Keratinocyte (primary cell): ENCODE measurements around the gene TMEM9. TPM values are rescaled to one million over a fixed set of nuclear protein-coding genes. Genes with fewer than 3 reads are reported as not detected.

Experiments
- DNase-seq: peaks from one replicate; pipeline ENCODE4 v3.0.0-alpha.2; 2011; ENCODE audit warnings: low read depth, missing footprints, low spot score
- FAIRE-seq: peaks from 2 replicates; lab custom pipeline; 2011; peaks lifted over from hg19 to GRCh38; lab: Jason Lieb, UNC
- H2AFZ ChIP-seq: 2 replicates; pipeline ENCODE4 v1.6.0; 2012; ENCODE audit warnings: low read length, control low read depth, inconsistent platforms; ENCODE audit not compliant: control insufficient read depth
- H3K27ac ChIP-seq: 2 replicates; pipeline ENCODE4 v1.5.1; 2011; ENCODE audit warnings: low read length; ENCODE audit not compliant: control insufficient read depth, insufficient read depth
- H3K27me3 ChIP-seq: 3 replicates; pipeline ENCODE4 v1.6.0; 2011; ENCODE audit warnings: low read length; ENCODE audit not compliant: control insufficient read depth, insufficient read depth; ENCODE audit errors: extremely low read depth
- H3K36me3 ChIP-seq, 2 experiments: 2 replicates in 1 of 2; 3 replicates in 1 of 2; pipeline ENCODE4 v1.5.1; 2011; ENCODE audit warnings: low read length in 2 of 2, mild to moderate bottlenecking in 1 of 2; ENCODE audit not compliant: control insufficient read depth in 2 of 2, insufficient read depth in 2 of 2; ENCODE audit errors: extremely low read depth in 1 of 2
- H3K4me1 ChIP-seq: 3 replicates; pipeline ENCODE4 v1.5.1; 2011; ENCODE audit warnings: low read length; ENCODE audit not compliant: control insufficient read depth, insufficient read depth; ENCODE audit errors: extremely low read depth
- H3K4me2 ChIP-seq: 3 replicates; pipeline ENCODE4 v1.6.0; 2011; ENCODE audit warnings: low read depth, low read length; ENCODE audit not compliant: control insufficient read depth, insufficient read depth; ENCODE audit errors: extremely low read depth
- H3K4me3 ChIP-seq, 3 experiments: fragments of 200-600 bp in 1 of 3; sonication (generic) in 1 of 3; 2 replicates in 2 of 3; 3 replicates in 1 of 3; pipeline ENCODE4 v1.5.1; 2011 to 2016; ENCODE audit warnings: low read length in 3 of 3, mild to moderate bottlenecking in 3 of 3, control low read depth in 2 of 3, inconsistent platforms in 1 of 3, low read depth in 1 of 3, mixed read lengths in 1 of 3, mixed run types in 1 of 3, moderate library complexity in 1 of 3; ENCODE audit not compliant: control insufficient read depth in 2 of 3, insufficient read depth in 2 of 3; ENCODE audit errors: extremely low read depth in 1 of 3
- H3K79me2 ChIP-seq: 2 replicates; pipeline ENCODE4 v1.6.0; 2012; ENCODE audit warnings: low read length; ENCODE audit not compliant: control insufficient read depth, insufficient read depth
- H3K9ac ChIP-seq: 3 replicates; pipeline ENCODE4 v1.6.0; 2011; ENCODE audit warnings: low read length; ENCODE audit not compliant: control insufficient read depth, insufficient read depth; ENCODE audit errors: extremely low read depth
- H3K9me1 ChIP-seq: 3 replicates; pipeline ENCODE4 v1.6.0; 2011; ENCODE audit warnings: low read length; ENCODE audit not compliant: control insufficient read depth, insufficient read depth; ENCODE audit errors: extremely low read depth
- H3K9me3 ChIP-seq: 2 replicates; pipeline ENCODE4 v1.5.1; 2012; ENCODE audit warnings: low read depth, low read length; ENCODE audit not compliant: control insufficient read depth
- H4K20me1 ChIP-seq: 3 replicates; pipeline ENCODE4 v1.6.0; 2011; ENCODE audit warnings: low read length; ENCODE audit not compliant: control insufficient read depth, insufficient read depth; ENCODE audit errors: extremely low read depth
- EZH2 ChIP-seq: IDR thresholded peaks from one replicate; pipeline ENCODE4 v1.6.1; 2012; ENCODE audit warnings: inconsistent platforms, mild to moderate bottlenecking, low read length, moderate library complexity
- dilution Hi-C: fragments of 300-500 bp; cut with MboI; formaldehyde crosslinking; loops from one replicate; pipeline ENCODE4 v1.7.0; 2020; ENCODE audit warnings: low sequenced_read_pairs; ENCODE audit not compliant: extremely low pct_ligation_motif_present
- polyA plus RNA-seq, 5 experiments: library from polyadenylated mRNA; depleted of rRNA in 3 of 5; stranded (reverse) in 3 of 5; stranded (forward) in 1 of 5; unstranded in 1 of 5; fragments of >200 nt; gene quantifications; 1 replicate in 1 of 5; 2 replicates in 3 of 5; 3 replicates in 1 of 5; pipeline versions ENCODE4 v1.2.1 to v1.2.3, GENCODE V29; 2011 to 2012; ENCODE audit warnings: missing spikeins in 2 of 5, low read depth in 1 of 5, low replicate concordance in 1 of 5
- TF ChIP-seq, protein P1 (sequence below), 3 experiments: IDR thresholded peaks in 1 of 3; conservative IDR thresholded peaks in 1 of 3; optimal IDR thresholded peaks in 1 of 3; 2 replicates in 2 of 3; 3 replicates in 1 of 3; pipeline versions ENCODE3 to v1.5.1; 2011; ENCODE audit warnings: low read length in 3 of 3, mild to moderate bottlenecking in 3 of 3, moderate library complexity in 2 of 3, control low read depth in 1 of 3, inconsistent platforms in 1 of 3; ENCODE audit not compliant: insufficient read depth in 2 of 3; ENCODE audit errors: extremely low read depth in 1 of 3

TMEM9 gene
- polyA plus RNA-seq, 1 donor (not counting 4 experiments of a cell fraction or from before 2014, with no cell fraction given) = 56.0 TPM

DNA sequence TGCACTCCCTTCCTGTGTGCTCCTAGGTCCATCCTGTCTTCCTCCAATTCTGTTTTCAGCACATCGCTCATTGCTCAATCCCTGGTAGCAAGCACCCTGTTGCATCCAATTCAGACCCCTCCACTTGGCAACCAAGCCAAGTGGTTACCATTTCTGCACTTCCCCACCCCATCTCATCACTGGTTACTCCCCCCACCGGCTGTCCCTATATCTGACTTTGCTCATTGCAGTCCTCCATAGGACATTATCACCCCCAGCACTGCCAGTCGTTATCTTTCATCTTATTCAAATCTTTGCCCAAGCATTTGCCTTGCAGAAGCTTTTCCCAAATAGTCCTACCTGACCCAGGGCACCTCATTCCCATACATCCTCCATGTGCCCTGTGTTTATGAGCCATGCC, 2.1 kb upstream of the TMEM9 start:
- no peak for FAIRE-seq
- no peak for TF ChIP-seq EZH2
- TF ChIP-seq, protein P1, sequence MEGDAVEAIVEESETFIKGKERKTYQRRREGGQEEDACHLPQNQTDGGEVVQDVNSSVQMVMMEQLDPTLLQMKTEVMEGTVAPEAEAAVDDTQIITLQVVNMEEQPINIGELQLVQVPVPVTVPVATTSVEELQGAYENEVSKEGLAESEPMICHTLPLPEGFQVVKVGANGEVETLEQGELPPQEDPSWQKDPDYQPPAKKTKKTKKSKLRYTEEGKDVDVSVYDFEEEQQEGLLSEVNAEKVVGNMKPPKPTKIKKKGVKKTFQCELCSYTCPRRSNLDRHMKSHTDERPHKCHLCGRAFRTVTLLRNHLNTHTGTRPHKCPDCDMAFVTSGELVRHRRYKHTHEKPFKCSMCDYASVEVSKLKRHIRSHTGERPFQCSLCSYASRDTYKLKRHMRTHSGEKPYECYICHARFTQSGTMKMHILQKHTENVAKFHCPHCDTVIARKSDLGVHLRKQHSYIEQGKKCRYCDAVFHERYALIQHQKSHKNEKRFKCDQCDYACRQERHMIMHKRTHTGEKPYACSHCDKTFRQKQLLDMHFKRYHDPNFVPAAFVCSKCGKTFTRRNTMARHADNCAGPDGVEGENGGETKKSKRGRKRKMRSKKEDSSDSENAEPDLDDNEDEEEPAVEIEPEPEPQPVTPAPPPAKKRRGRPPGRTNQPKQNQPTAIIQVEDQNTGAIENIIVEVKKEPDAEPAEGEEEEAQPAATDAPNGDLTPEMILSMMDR (optimal IDR thresholded peaks at IDR 0.05 in 1 of 3, IDR thresholded peaks at IDR 0.05 in 1 of 3, conservative IDR thresholded peaks at IDR 0.05 in 1 of 3; ENCODE audit: extremely low read depth in 1 of 3, insufficient read depth in 2 of 3, low read length in 3 of 3) = no peak

DNA sequence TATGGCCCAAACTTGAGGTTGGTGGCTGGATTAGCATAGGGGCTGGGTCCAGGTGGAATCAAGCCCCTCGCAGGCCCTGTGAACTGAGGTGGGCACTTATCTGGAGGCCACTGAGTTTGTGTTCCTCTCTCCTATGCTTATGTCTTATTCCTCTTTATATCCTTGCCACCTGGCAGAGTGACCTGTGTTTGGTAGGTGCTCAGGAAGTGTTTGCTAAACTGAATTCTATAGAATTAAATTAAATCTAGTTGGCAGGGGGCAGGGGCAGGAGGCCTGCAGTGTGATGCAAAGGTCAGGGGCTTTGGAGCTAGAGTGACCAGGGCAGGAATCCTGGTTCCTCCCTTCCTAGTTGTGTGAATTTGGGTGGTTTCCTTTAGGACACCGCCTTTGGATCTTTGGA, 1.1 kb upstream of the TMEM9 start:
- Histone ChIP-seq H2AFZ (no peak overlapping the region), H3K9me3 (no peaks in the 10 kb centered on the region), H3K4me3 (no peak overlapping the region), H3K9me1 (no peaks in the 10 kb centered on the region), H3K27me3 (peaks cover 9% of the 10 kb centered on the region), H3K4me2 (no peak overlapping the region), H4K20me1 (no peaks in the 10 kb centered on the region), H3K9ac (no peak overlapping the region), H3K36me3 (peaks cover 5 to 6% of the 10 kb centered on the region in 2 experiments), H3K4me1 (peaks cover 10% of the 10 kb centered on the region), H3K27ac (no peak overlapping the region), H3K79me2 (peaks cover 3% of the 10 kb centered on the region)
- no peak for FAIRE-seq
- DNase-seq = no peak
- TF ChIP-seq, protein P1 (optimal IDR thresholded peaks at IDR 0.05 in 1 of 3, IDR thresholded peaks at IDR 0.05 in 1 of 3, conservative IDR thresholded peaks at IDR 0.05 in 1 of 3; ENCODE audit: extremely low read depth in 1 of 3, insufficient read depth in 2 of 3, low read length in 3 of 3) = no peak
- TF ChIP-seq EZH2 = no peak
- dilution Hi-C loops = no loop called here

More for the DNA sequence above, 2.1 kb upstream of the TMEM9 start:
- peaks cover 9% of the 10 kb centered on the region for H3K27me3 ChIP-seq
- dilution Hi-C loops = no loop called here
- H3K9me1 ChIP-seq = no peaks in the 10 kb centered on the region
- H3K9ac ChIP-seq = no peak overlapping the region
- no peak for DNase-seq
- peaks cover 10% of the 10 kb centered on the region for H3K4me1 ChIP-seq
- H3K4me3 ChIP-seq = no peak overlapping the region
- no peaks in the 10 kb centered on the region for H4K20me1 ChIP-seq
- H3K79me2 ChIP-seq = peaks cover 3% of the 10 kb centered on the region
- no peaks in the 10 kb centered on the region for H3K9me3 ChIP-seq
- H3K27ac ChIP-seq = no peak overlapping the region
- H3K4me2 ChIP-seq = no peak overlapping the region
- no peak overlapping the region for H2AFZ ChIP-seq
- H3K36me3 ChIP-seq = peaks cover 0 to 2% of the 10 kb centered on the region in 2 experiments
